ENCODE results near the gene PPP1R27.

Gene PPP1R27, protein sequence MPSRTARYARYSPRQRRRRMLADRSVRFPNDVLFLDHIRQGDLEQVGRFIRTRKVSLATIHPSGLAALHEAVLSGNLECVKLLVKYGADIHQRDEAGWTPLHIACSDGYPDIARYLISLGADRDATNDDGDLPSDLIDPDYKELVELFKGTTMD

DNA sequence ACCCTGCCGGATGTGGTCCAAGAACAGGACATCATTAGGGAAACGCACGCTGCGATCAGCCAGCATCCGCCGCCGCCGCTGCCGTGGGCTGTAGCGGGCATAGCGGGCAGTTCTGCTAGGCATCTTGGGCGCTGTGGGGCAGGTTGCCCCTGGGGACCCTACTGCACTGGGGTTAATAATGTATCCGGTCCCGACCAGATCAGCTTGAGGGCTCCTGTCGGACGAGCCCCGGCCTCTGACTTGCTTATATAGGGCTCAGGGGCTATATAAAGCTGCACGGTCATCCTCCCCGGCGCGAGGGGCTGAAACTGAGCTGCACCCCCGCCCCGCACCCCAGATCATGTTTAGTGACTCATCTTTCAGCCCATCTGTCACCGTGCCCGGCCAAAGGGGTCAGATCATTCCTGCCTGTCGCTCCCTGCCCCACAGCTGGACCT, at the start of gene PPP1R27:
Gene PPP1R27, minus strand, starts transcription at position 220 of the 437 bp plus-strand sequence. Its CDS starts 97 bp downstream, at position 123.
- DNase-seq: no peak

DNA sequence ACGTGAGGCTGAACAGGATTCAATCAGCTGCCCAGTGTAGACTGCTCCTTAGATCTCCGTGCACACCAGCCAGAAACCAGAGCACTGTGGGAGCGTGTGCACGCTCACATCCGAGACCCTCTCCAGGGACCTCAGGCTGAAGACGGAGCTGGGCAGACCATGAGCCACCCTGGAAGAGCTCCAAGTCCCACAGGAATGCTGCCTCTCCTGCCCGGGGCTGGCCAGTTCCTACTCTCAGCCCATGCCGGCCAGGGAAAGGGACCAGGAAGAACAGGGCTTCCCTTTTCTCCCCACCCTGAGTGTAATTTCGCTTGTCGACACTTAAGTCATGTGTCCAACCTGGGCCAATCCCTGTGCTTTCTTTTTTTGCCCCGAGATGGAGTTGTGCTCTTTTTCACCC, 49.7 kb upstream of the PPP1R27 start:
- no peak for DNase-seq

- no peak for DNase-seq
Observed at GRCh38 chr17:81879121-81879520, 44.3 kb upstream of the PPP1R27 start.

GRCh38 chr17:81878294-81878693, 43.4 kb upstream of the PPP1R27 start:
- no peak for DNase-seq

DNA sequence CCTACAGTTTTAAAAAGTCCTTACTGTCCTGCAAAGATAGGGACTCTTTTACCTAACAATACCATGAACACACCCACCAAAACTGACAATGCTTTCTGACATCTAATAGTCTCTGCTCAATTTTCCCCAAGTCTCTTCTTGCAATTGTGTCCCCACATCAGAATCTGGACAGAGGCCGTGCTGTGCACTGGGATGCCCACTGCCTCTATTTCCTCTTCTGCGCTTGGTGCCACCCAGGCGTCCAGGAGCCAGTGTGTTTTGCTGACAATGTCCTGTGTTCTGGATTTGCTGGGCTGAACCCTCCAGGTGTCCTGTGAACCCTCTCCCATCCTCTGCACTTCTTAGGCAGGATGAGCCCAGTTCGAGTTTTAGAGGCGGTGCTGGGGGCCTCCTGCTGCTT, 42.7 kb upstream of the PPP1R27 start:
- no peak for DNase-seq

DNA sequence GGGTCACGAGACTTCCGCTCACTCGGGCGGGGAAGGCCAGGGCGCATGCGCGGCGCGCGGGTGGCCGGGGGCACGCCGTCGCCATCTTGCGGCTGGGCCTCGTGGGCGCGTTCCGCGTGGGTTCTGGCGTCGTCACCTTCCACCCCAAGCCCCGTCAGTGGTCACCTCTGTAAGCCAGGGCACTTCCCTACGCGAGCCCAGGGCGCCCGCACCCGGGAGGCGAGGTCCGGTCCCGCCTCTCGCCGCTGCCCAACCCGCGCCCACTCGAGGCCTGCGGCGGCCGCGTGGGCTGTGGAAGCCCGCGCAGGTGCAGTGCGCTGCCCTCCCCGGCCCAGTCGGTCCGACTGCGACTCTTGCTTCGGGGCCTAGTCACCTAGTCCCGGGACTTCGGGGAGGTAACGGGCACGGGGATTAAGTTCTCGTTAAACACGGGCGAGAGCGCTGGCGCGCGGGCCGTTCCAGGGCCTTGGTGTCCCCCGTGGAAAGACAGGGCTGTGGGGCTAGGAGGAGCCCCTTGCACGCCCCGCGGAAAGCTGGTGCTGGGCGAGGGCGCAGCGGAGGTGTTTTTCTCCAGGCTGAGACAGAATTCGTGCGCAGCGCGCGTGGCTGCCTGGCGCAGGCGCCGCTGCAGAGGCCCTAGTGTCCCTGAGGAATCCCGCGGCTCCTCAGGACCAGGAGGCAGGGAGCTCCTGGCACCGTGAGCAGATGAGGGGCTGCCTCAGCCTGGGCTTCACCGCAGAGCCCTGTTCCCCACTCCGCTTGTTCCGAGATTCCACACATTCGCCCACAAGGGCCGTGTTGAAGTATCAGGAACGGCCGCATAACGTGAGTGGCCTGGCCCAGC, 36.8 kb upstream of the PPP1R27 start:
- DNase-seq: peak; percentile 77 to 78

DNA sequence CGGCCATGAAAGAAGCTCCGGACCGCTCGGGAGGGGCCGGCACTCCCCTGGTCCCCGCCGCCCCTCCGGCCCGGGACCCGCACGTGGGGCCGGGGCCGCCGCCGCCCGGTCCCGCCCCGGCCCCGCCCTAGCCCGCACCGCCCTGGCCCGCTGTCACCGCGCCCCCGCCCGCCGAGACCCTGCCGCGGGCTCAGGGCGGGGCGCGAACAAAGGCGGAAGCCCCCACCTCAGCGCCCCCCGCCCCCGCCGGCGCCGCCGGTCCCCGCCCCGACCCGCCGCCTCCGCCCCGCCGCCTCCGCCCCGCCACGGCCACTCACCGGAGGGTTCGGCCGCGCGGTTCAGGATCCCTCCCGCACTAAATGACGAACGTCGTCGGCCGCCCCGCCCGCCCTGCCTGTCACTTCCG, 36.1 kb upstream of the PPP1R27 start, which contains the start of gene ARHGDIA:
Gene ARHGDIA, minus strand, starts transcription at position 357 of the 406 bp plus-strand sequence. CDS start 1,407 bp downstream, outside the sequence.
- DNase-seq: no peak

DNA sequence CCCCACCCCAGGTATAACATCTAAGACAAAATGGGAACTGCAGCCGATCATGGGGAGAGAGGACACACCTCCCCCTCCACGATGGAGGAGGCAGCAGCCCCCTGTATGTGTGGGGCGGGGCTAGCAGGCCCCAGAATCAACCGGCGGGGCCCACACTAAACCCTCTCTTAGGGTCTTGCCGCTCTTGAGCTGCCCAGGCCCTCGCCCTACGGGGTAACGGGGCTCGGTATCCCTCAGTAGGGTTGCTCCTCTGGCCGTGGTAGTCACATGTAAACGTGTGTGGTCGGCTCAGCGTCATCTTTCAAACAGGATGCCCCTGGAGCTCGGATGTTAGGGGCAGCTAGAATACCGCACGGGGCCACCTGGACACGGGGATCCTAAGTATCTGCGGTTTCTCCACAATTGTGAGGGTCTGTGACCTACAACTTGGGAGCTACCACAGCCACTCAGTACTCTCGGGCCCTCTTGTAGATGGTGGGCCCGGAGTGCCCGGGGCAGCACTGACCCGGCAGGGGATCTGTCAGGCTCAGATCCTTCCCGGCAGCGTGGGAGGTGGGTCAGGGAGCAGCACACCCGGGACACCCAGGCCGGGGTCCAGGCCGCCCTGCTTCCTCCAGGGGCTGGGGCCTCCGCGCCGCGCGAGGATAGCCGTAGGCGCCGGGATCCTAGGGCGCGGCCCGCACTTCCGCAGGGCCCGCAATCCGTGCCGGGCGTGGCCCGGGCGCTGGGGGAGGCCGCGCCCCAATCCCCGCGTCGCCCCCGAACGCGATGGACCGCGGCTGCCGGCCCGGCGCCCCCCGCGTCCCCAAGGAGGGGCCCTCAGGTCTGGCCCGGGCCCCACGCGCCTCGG, 35.5 kb upstream of the PPP1R27 start:
- DNase-seq: no peak

DNA sequence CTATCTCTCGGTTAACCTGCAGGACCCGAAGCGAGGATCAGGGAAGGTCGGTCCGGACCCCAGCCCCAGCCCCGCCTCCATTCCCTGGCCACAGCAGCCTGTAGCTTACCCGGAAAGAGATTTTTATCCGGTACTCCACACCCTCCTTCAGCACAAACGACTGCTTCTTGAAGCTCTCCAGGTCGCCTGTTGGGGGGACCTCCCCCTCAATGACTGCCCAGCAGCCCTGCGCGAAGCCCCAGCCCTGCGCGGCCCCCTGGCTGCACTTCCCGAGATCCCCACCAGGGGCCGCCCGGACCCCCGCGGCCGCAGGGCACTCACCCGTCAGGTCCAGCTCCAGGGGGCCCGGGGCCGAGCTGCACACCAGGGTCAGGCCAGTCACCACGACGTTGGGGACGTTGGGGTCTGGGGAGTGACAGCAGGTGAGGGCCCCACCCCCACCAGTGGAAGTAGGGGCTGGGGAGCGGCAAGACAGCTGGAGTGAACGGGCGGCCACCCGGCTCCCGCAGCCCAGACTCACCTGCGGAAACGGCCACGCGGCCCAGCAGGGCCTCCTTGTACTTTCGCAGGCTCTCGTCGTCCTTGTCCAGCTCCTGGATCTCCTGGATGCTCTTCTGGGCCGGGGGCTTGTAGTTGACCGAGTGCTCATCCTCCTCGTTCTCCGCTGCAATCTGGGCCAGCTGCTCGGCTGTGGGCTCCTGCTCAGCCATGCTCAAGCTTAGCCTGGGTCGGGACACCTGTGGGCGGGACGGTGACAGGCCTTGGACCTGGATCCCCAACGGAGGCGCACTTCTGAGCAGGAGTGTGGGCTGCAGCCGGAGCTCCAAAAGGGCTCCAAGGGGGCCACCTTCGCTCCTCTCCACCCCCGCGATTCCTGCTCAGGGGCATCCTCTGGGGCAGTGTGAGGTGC, 34.6 kb upstream of the PPP1R27 start:
- no peak for DNase-seq

GRCh38 chr17:81868674-81869220, 33.9 kb upstream of the PPP1R27 start:
- no peak for DNase-seq

GRCh38 chr17:81867991-81868673, 33.3 kb upstream of the PPP1R27 start:
- DNase-seq: no peak

DNA sequence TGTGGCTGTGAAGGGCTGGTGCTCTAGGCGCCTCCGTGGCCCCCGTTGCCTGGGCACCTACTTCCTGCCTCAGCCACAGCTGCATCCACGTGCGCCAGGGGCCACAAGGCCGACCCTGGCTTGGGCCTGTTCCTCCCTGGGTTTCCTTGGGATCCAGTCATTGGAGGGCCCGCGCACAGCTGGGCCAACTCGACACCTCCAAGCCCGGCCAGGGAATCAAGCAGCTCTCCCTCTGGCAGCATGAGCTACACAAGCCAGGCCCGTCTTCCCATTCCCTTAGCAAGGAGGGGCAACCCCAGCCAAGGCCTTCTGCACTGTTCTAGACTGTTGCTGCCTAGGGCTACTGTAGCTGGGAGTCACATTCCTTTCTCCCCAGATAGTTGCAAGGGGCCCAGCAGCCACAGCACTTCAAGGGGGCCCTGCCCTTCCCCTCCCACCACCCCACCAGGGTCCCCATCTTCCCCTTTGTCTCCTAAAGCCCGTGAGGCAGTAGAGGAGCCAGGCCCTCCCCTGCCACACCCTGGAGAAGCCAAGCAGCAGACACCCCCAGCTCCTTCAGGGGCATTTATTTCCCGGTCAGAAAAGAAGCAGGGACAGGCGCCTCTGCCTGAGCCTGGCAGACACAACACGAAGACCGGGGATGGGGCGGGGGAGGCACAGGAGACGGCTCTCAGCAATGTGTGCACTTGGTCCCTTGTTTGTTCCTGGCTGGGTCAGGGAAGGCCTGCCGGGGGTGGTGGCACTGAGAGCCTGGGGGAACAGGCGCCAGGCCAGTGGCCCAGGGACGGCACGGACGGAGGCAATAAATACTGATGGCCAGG, 32.5 kb upstream of the PPP1R27 start:
- no peak for DNase-seq

DNA sequence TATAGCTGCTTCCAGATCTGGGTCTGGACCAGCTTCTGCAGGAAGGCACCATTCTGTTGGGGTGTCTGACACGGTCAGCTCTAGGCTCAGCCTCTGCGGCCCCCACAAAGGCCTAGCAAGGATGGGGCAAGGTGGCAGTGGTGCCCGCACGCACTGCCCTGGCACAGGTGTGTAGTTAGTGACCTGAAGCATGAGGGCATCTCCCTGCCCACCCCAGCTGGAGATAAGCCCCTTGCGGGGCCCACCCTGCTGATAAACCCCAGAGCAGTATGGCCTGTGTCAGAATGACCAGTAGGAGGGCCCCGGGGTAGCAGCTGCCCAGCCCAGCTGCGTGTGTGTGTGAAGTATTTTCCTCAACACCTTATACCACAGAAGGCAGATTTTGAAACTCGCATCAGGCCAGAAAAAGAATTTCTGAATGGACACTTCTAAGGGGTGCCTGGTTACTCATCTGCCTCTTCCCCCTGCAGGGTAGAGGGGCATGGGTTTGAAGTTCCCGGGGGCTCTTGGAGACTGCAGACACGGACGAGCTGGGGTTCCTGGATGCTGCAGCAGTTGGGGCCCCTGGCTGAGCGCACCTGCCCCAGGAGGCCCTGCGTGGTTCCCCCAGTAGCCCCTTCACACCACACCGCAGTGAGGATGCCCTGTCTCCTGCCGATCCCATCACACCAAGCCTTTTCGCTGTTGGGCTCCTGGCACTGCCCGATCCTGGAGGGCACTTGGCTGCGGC, 31.8 kb upstream of the PPP1R27 start:
- no peak for DNase-seq

- DNase-seq: no peak
Observed at GRCh38 chr17:81865733-81866439, 31.0 kb upstream of the PPP1R27 start.

- no peak for DNase-seq
Observed at GRCh38 chr17:81865358-81865732, 30.5 kb upstream of the PPP1R27 start.

DNA sequence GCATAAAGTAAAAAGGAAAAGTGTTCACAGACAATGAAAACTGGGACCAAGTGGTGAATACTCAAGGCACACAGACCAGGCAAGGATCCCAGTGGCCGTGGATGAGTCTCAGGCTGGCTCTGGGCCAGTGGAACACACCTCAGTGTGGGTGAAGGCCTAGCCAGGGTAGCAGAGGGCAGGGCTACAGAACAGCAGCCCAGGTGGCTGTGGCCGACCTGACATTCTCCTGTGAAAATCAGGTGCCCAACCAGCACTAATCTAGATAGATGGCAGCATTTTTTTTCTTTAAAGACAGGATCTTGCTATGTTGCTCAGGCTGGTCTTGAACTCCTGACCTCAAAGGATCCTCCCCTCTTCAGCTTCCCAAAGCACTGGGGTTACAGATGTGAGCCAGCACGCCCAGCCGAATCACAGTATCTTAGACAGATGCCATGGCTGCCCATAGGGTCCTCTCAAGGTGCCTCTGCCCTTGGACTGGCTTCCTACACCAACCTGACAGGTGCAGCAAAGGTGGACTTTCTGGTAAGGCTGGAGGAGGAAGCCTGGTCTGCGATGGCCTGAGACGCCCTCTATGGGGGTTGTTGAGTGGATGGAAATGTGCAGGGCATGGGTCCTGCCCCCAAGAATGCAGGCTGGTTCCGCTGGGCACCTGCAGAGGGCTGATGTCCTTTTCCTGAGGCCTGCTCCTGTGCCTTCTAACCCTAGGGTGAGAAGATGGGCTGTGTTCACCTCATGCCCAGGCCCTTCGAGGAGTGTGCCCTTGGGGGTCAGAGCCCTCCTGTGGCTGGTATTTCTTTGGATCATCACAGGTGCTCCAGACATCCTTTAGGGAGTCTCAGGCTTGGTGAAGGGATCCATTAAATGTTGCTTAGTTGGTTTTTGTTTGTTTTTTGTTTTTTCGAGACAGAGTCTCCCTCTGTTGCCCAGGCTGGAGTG, 29.3 kb upstream of the PPP1R27 start:
- DNase-seq: no peak

DNA sequence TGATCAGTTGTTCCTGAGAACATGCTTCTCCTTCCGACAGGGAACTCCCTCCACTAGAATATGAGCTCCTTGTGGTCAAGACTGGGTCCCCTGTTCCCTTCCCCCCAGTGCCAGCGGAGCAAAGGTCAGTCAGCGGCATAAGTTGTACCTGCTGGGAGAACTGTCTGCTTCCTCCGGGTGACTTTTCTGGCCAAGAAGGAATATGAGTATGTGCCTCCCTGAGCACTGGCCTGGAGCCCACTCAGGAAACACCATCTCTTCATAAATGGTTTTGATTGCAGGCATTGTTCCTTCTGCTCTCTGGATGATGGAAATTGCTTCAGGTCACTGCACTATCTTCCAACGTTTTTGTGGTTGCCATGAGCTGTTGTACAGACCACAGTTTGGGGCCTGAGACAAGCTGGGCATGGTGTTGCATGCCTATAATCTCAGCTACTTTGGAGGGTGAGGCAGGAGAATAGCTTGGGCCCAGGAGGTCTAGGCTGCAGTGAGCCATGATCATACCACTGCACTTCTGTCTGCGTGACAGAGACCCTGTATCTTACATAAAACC, 28.3 kb upstream of the PPP1R27 start:
- DNase-seq: no peak
